ENCODE data around the gene NFKBIL1. TPM values are rescaled to one million over a fixed set of nuclear protein-coding genes. Genes with fewer than 3 reads are reported as not detected.

NFKBIL1 gene
- total RNA-seq, 2 donors from 2014 or later = 5.5 to 6.4 TPM

GRCh38 chr6:31529329-31530150, 17.9 kb upstream of the NFKBIL1 start:
- Mint-ChIP-seq H3K4me1 (peaks cover 3% of the 10 kb centered on the region), H3K27ac (peak overlapping the region; percentile 73), H3K4me3 (peak overlapping the region; percentile 61), H3K27me3 (no peaks in the 10 kb centered on the region), H3K36me3 (ENCODE audit: low read depth) (peaks cover 4% of the 10 kb centered on the region)
- no peaks in the 10 kb centered on the region for H3K9me3 ChIP-seq (ENCODE audit: control insufficient read depth, low read length, poor library complexity, severe bottlenecking)
- DNase-seq (no peak), ATAC-seq (peak; percentile 22)

GRCh38 chr6:31530659-31531058, 16.7 kb upstream of the NFKBIL1 start:
- no peak for DNase-seq
- peaks cover 5% of the 10 kb centered on the region for H3K36me3 Mint-ChIP-seq (ENCODE audit: low read depth)
- H3K4me1 Mint-ChIP-seq = peaks cover 3% of the 10 kb centered on the region
- peak overlapping the region; percentile 43 for H3K27ac Mint-ChIP-seq
- no peaks in the 10 kb centered on the region for H3K9me3 ChIP-seq (ENCODE audit: control insufficient read depth, low read length, poor library complexity, severe bottlenecking)
- peak overlapping the region; percentile 68 for H3K4me3 Mint-ChIP-seq
- no peak for ATAC-seq
- no peaks in the 10 kb centered on the region for H3K27me3 Mint-ChIP-seq

GRCh38 chr6:31531162-31531561, 16.2 kb upstream of the NFKBIL1 start:
- H3K27ac Mint-ChIP-seq = peak overlapping the region; percentile 43
- peak overlapping the region; percentile 68 for H3K4me3 Mint-ChIP-seq
- no peak for ATAC-seq
- H3K4me1 Mint-ChIP-seq = peaks cover 5% of the 10 kb centered on the region
- peaks cover 8% of the 10 kb centered on the region for H3K36me3 Mint-ChIP-seq (ENCODE audit: low read depth)
- no peaks in the 10 kb centered on the region for H3K9me3 ChIP-seq (ENCODE audit: control insufficient read depth, low read length, poor library complexity, severe bottlenecking)
- no peak for DNase-seq
- H3K27me3 Mint-ChIP-seq = no peaks in the 10 kb centered on the region

- peaks cover 8% of the 10 kb centered on the region for H3K36me3 Mint-ChIP-seq (ENCODE audit: low read depth)
- peaks cover 4% of the 10 kb centered on the region for H3K4me1 Mint-ChIP-seq
- no peak for ATAC-seq
- no peak overlapping the region for H3K4me3 Mint-ChIP-seq
- DNase-seq = no peak
- peak overlapping the region; percentile 43 for H3K27ac Mint-ChIP-seq
- H3K27me3 Mint-ChIP-seq = no peaks in the 10 kb centered on the region
- H3K9me3 ChIP-seq (ENCODE audit: control insufficient read depth, low read length, poor library complexity, severe bottlenecking) = no peaks in the 10 kb centered on the region
Observed at GRCh38 chr6:31531771-31532643, 15.4 kb upstream of the NFKBIL1 start.

- H3K9me3 ChIP-seq (ENCODE audit: control insufficient read depth, low read length, poor library complexity, severe bottlenecking) = no peaks in the 10 kb centered on the region
- peak overlapping the region; percentile 24 for H3K27ac Mint-ChIP-seq
- H3K27me3 Mint-ChIP-seq = no peaks in the 10 kb centered on the region
- no peak overlapping the region for H3K4me3 Mint-ChIP-seq
- peaks cover 4% of the 10 kb centered on the region for H3K4me1 Mint-ChIP-seq
- ATAC-seq = no peak
- H3K36me3 Mint-ChIP-seq (ENCODE audit: low read depth) = peaks cover 8% of the 10 kb centered on the region
- DNase-seq = no peak
Observed at GRCh38 chr6:31532644-31533454, 14.6 kb upstream of the NFKBIL1 start.

- H3K36me3 Mint-ChIP-seq (ENCODE audit: low read depth) = peaks cover 8% of the 10 kb centered on the region
Observed at GRCh38 chr6:31533455-31533841, 14.0 kb upstream of the NFKBIL1 start.

GRCh38 chr6:31534011-31534410, 13.4 kb upstream of the NFKBIL1 start:
- H3K27ac Mint-ChIP-seq = no peak overlapping the region
- ATAC-seq = no peak
- no peaks in the 10 kb centered on the region for H3K27me3 Mint-ChIP-seq

More at GRCh38 chr6:31533455-31533841, 14.0 kb upstream of the NFKBIL1 start:
- peak overlapping the region; percentile 24 for H3K27ac Mint-ChIP-seq
- no peak for ATAC-seq
- H3K9me3 ChIP-seq (ENCODE audit: control insufficient read depth, low read length, poor library complexity, severe bottlenecking) = no peaks in the 10 kb centered on the region
- no peak for DNase-seq
- H3K27me3 Mint-ChIP-seq = no peaks in the 10 kb centered on the region
- peaks cover 6% of the 10 kb centered on the region for H3K4me1 Mint-ChIP-seq
- H3K4me3 Mint-ChIP-seq = no peak overlapping the region

GRCh38 chr6:31534521-31535040, 12.8 kb upstream of the NFKBIL1 start:
- no peaks in the 10 kb centered on the region for H3K9me3 ChIP-seq (ENCODE audit: control insufficient read depth, low read length, poor library complexity, severe bottlenecking)
- H3K4me1 Mint-ChIP-seq = peaks cover 18% of the 10 kb centered on the region
- ATAC-seq (no peak), DNase-seq (no peak)
- no peak overlapping the region for H3K4me3 Mint-ChIP-seq
- H3K27ac Mint-ChIP-seq = no peak overlapping the region
- no peaks in the 10 kb centered on the region for H3K27me3 Mint-ChIP-seq
- H3K36me3 Mint-ChIP-seq (ENCODE audit: low read depth) = peaks cover 15% of the 10 kb centered on the region

More at GRCh38 chr6:31534011-31534410, 13.4 kb upstream of the NFKBIL1 start:
- H3K9me3 ChIP-seq (ENCODE audit: control insufficient read depth, low read length, poor library complexity, severe bottlenecking) = no peaks in the 10 kb centered on the region
- no peak for DNase-seq
- Mint-ChIP-seq H3K4me3 (no peak overlapping the region), H3K36me3 (ENCODE audit: low read depth) (peaks cover 10% of the 10 kb centered on the region), H3K4me1 (peaks cover 12% of the 10 kb centered on the region)

GRCh38 chr6:31535538-31536324, 11.7 kb upstream of the NFKBIL1 start:
- H3K4me1 Mint-ChIP-seq = peaks cover 29% of the 10 kb centered on the region
- peak overlapping the region; percentile 50 for H3K4me3 Mint-ChIP-seq
- H3K27ac Mint-ChIP-seq = peak overlapping the region; percentile 86
- no peaks in the 10 kb centered on the region for H3K27me3 Mint-ChIP-seq
- H3K36me3 Mint-ChIP-seq (ENCODE audit: low read depth) = peaks cover 18% of the 10 kb centered on the region
- no peak for DNase-seq
- ATAC-seq = no peak
- H3K9me3 ChIP-seq (ENCODE audit: control insufficient read depth, low read length, poor library complexity, severe bottlenecking) = no peaks in the 10 kb centered on the region

- ATAC-seq (no peak), DNase-seq (no peak)
- peak overlapping the region; percentile 97 for H3K4me3 Mint-ChIP-seq
- peak overlapping the region; percentile 100 for H3K27ac Mint-ChIP-seq
- no peaks in the 10 kb centered on the region for H3K9me3 ChIP-seq (ENCODE audit: control insufficient read depth, low read length, poor library complexity, severe bottlenecking)
- H3K4me1 Mint-ChIP-seq = peaks cover 47% of the 10 kb centered on the region
- no peaks in the 10 kb centered on the region for H3K27me3 Mint-ChIP-seq
- H3K36me3 Mint-ChIP-seq (ENCODE audit: low read depth) = peaks cover 22% of the 10 kb centered on the region
Observed at GRCh38 chr6:31538805-31539400, 8.5 kb upstream of the NFKBIL1 start.

- peaks cover 22% of the 10 kb centered on the region for H3K36me3 Mint-ChIP-seq (ENCODE audit: low read depth)
- ATAC-seq (no peak), DNase-seq (no peak)
- H3K4me3 Mint-ChIP-seq = peak overlapping the region; percentile 97
- H3K27ac Mint-ChIP-seq = peak overlapping the region; percentile 100
- no peaks in the 10 kb centered on the region for H3K27me3 Mint-ChIP-seq
- H3K9me3 ChIP-seq (ENCODE audit: control insufficient read depth, low read length, poor library complexity, severe bottlenecking) = no peaks in the 10 kb centered on the region
- H3K4me1 Mint-ChIP-seq = peaks cover 48% of the 10 kb centered on the region
Observed at GRCh38 chr6:31540640-31541039, 6.8 kb upstream of the NFKBIL1 start.

All from T-helper 17 cell (primary cell).